Calu3 (cell line): ENCODE results near the gene PSMD14. TPM values are rescaled to one million over a fixed set of nuclear protein-coding genes. Genes with fewer than 3 reads are reported as not detected.
"Not testable (repeated sequence)": the region's sequence is repeated elsewhere in the genome, so short reads cannot be mapped to it uniquely, and the experiment has no call there.

Experiments used
- Bru-seq: library from RNA; stranded (reverse); fragments of 400-500 nt; gene quantifications from one replicate; lab custom pipeline; 2021; lab: Mats Ljungman, UMichigan
- BruChase-seq, 2 experiments: library from RNA; stranded (reverse); fragments of 400-500 nt; gene quantifications; one replicate each; lab custom pipeline; 2021; lab: Mats Ljungman, UMichigan
- BruUV-seq: library from RNA; stranded (reverse); fragments of 400-500 nt; replicated peaks from 2 replicates; lab custom pipeline; 2021; lab: Mats Ljungman, UMichigan
- CTCF ChIA-PET: fragments of 300-600 bp; sonication (Branson Sonifier 250); formaldehyde crosslinking; loops from one replicate; lab custom pipeline; 2022; ENCODE audit warnings: antibody characterized with exemption; lab: Charles Lee
- DNase-seq: peaks from one replicate; pipeline ENCODE4 v3.0.0; 2022
- H3K27ac Mint-ChIP-seq: one replicate; pipeline ENCODE4 v1.8.0; 2022; ENCODE audit warnings: mixed read lengths; ENCODE audit not compliant: unreplicated experiment
- H3K27me3 Mint-ChIP-seq: one replicate; pipeline ENCODE4 v1.8.0; 2022; ENCODE audit warnings: mixed read lengths; ENCODE audit not compliant: unreplicated experiment
- H3K36me3 Mint-ChIP-seq: one replicate; pipeline ENCODE4 v1.8.0; 2022; ENCODE audit warnings: mild to moderate bottlenecking, moderate library complexity, mixed read lengths; ENCODE audit not compliant: insufficient read depth, unreplicated experiment
- H3K4me1 Mint-ChIP-seq: one replicate; pipeline ENCODE4 v1.8.0; 2022; ENCODE audit warnings: mild to moderate bottlenecking, low read depth, mixed read lengths; ENCODE audit not compliant: unreplicated experiment
- H3K4me3 Mint-ChIP-seq: one replicate; pipeline ENCODE4 v1.8.0; 2022; ENCODE audit warnings: mild to moderate bottlenecking, low read depth, moderate library complexity, mixed read lengths; ENCODE audit not compliant: unreplicated experiment
- H3K9me3 Mint-ChIP-seq: one replicate; pipeline ENCODE4 v1.8.0; 2022; ENCODE audit warnings: low read depth, mixed read lengths; ENCODE audit not compliant: unreplicated experiment
- CTCF ChIP-seq: fragments of 200-600 bp; IDR thresholded peaks from one replicate; pipeline ENCODE4 v1.8.0; 2022; ENCODE audit warnings: antibody characterized with exemption; ENCODE audit not compliant: unreplicated experiment
- intact Hi-C: fragments of 100-400 bp; cut with micrococcal nuclease; formaldehyde crosslinking; loops from one replicate; pipeline ENCODE4 v1.10.0; 2022; ENCODE audit not compliant: unreplicated experiment
- long read RNA-seq: library from polyadenylated mRNA; stranded (forward); transcript quantifications from one replicate; pipeline ENCODE4 v2.0.0, GENCODE V29; 2022
- total RNA-seq: library from RNA; stranded (reverse); gene quantifications from 2 replicates; pipeline ENCODE4 v1.2.3, GENCODE V29; 2022

PSMD14 gene
- 91.4 and 97.4 TPM in 2 replicates for total RNA-seq
- percentile 93 among the genes with signal in this experiment for Bru-seq, nascent RNA
- BruChase-seq, experiment 1, labeled RNA remaining after a 6-hour chase, result percentile 80 among the genes with signal in this experiment
- BruChase-seq, experiment 2, labeled RNA remaining after a 2-hour chase, result percentile 73 among the genes with signal in this experiment
- long read RNA-seq, full-length matches to known transcripts, result 292 of 307 reads
- long read RNA-seq, partial matches to known transcripts, result 2 of 307 reads
- long read RNA-seq, other reads (novel, unspliced or antisense), result 13 of 307 reads

- H3K36me3 Mint-ChIP-seq, result peaks cover 32% of the 10 kb centered on the region
- intact Hi-C loops, result no loop called here
- CTCF ChIA-PET, result interaction anchor here (0.6 kb wide), 1 partner anchor 22 kb away, joined by 6 read pairs; no protein-coding TSS in a partner anchor
- no peaks in the 10 kb centered on the region for H3K9me3 Mint-ChIP-seq
- TF ChIP-seq CTCF, result no peak
- H3K4me1 Mint-ChIP-seq, result peaks cover 13% of the 10 kb centered on the region
- no peaks in the 10 kb centered on the region for H3K27me3 Mint-ChIP-seq
- peak; percentile 92 for DNase-seq
- no TSS peak for BruUV-seq
- H3K4me3 Mint-ChIP-seq, result peak within 1 kb of the TSS; percentile 95
- peak within 1 kb of the TSS; percentile 89 for H3K27ac Mint-ChIP-seq
Measured at GRCh38 chr2:161308178-161308955, at the start of gene PSMD14. PSMD14 (plus strand) TSS chr2:161308425; CDS start chr2:161318826, 10,401 bp downstream.

- Mint-ChIP-seq H3K36me3 (no peaks in the 10 kb centered on the region), H3K4me3 (no peak overlapping the region), H3K9me3 (no peaks in the 10 kb centered on the region), H3K27ac (no peak overlapping the region), H3K4me1 (no peaks in the 10 kb centered on the region), H3K27me3 (no peaks in the 10 kb centered on the region)
- CTCF ChIA-PET, result interaction anchor here (0.6 kb wide), 2 partner anchors 23 to 1997 kb away, joined by 3 to 9 read pairs; no protein-coding TSS in a partner anchor
- no peak for DNase-seq
- intact Hi-C loops, result no loop called here
- no peak for TF ChIP-seq CTCF
- BruUV-seq, result no TSS peak
Measured at GRCh38 chr2:161265874-161266273, 42.4 kb upstream of the PSMD14 start.

- intact Hi-C loops, result no loop called here
- Mint-ChIP-seq H3K36me3 (no peaks in the 10 kb centered on the region), H3K9me3 (no peaks in the 10 kb centered on the region), H3K4me3 (no peak overlapping the region), H3K4me1 (no peaks in the 10 kb centered on the region), H3K27ac (no peak overlapping the region), H3K27me3 (no peaks in the 10 kb centered on the region)
- no peak for TF ChIP-seq CTCF
- CTCF ChIA-PET, result no interaction called here
- no TSS peak for BruUV-seq
- DNase-seq, result no peak
Measured at GRCh38 chr2:161269111-161269510, 39.1 kb upstream of the PSMD14 start.

GRCh38 chr2:161273038-161273760 is 35.0 kb upstream of the PSMD14 start:
- Mint-ChIP-seq H3K9me3 (no peaks in the 10 kb centered on the region), H3K36me3 (no peaks in the 10 kb centered on the region), H3K27ac (no peak overlapping the region), H3K4me3 (no peak overlapping the region), H3K27me3 (no peaks in the 10 kb centered on the region), H3K4me1 (no peaks in the 10 kb centered on the region)
- CTCF ChIA-PET, result no interaction called here
- intact Hi-C loops, result loop anchor here (1.0 to 2.0 kb wide), 2 partner anchors 22 to 50 kb away; no protein-coding TSS in a partner anchor
- peak; percentile 56 for TF ChIP-seq CTCF
- DNase-seq, result peak; percentile 40
- no TSS peak for BruUV-seq

- BruUV-seq, H3K27me3 Mint-ChIP-seq, H3K4me3 Mint-ChIP-seq, intact Hi-C loops, H3K27ac Mint-ChIP-seq, H3K4me1 Mint-ChIP-seq, CTCF ChIA-PET, H3K9me3 Mint-ChIP-seq, H3K36me3 Mint-ChIP-seq, DNase-seq: not testable (repeated sequence)
Measured at GRCh38 chr2:161278564-161279229, 29.5 kb upstream of the PSMD14 start.
